GM19239 (cell line): ENCODE data around the gene CYP3A4.
"Not testable (repeated sequence)": the region's sequence is repeated elsewhere in the genome, so short reads cannot be mapped to it uniquely, and the experiment has no call there.

ENCODE experiments used
- DNase-seq: peaks from one replicate; pipeline ENCODE4 v3.0.0; 2011; ENCODE audit warnings: low spot score; ENCODE audit not compliant: insufficient read length
- FAIRE-seq: peaks from 2 replicates; lab custom pipeline; 2011; peaks lifted over from hg19 to GRCh38; lab: Jason Lieb, UNC

Gene CYP3A4

GRCh38 chr7:99784007-99784406 is at the start of gene CYP3A4:
Gene CYP3A4, minus strand, starts transcription at chr7:99784184. Its CDS starts 103 bp downstream, at chr7:99784081.
- FAIRE-seq = no peak
- no peak for DNase-seq

DNA sequence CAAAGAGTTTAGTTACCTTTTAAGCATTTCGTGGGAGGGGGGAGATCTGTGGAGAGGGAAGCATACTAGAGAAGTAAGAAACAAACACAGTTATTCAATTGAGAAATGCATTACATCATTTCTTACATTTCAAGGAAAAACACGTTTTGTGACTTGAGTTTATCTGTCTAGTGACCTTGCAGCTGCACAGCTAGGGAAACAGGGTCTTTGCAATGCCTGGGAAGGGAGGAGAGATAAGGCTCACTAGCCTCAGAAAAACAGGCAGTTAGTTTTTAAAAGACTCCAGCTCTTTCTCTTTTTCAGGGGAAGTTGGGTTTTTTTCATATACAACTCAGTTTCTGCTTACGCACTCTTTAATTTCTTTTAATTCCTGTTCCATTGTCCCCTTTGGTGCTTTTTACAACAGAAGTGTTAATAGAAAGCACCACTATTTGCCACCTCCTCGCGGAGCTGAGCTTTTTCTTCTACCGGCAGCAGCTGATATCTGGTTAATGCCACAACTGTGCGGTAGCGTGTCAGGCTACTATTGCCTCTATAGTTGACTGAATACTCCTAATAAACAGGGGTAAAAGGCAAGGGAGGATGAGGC is 49.4 kb upstream of the CYP3A4 start:
- DNase-seq (no peak), FAIRE-seq (no peak)

GRCh38 chr7:99831595-99831994 is 47.6 kb upstream of the CYP3A4 start:
- FAIRE-seq = no peak
- no peak for DNase-seq

- FAIRE-seq = peak; percentile 79
- peak; percentile 25 for DNase-seq
Observed at GRCh38 chr7:99829524-99830160, 45.7 kb upstream of the CYP3A4 start.

GRCh38 chr7:99828811-99829210 is 44.8 kb upstream of the CYP3A4 start:
- DNase-seq (no peak), FAIRE-seq (peak; percentile 14)

GRCh38 chr7:99827040-99827778 is 43.2 kb upstream of the CYP3A4 start:
- DNase-seq (no peak), FAIRE-seq (no peak)

GRCh38 chr7:99825873-99826272 is 41.9 kb upstream of the CYP3A4 start:
- no peak for FAIRE-seq

DNA sequence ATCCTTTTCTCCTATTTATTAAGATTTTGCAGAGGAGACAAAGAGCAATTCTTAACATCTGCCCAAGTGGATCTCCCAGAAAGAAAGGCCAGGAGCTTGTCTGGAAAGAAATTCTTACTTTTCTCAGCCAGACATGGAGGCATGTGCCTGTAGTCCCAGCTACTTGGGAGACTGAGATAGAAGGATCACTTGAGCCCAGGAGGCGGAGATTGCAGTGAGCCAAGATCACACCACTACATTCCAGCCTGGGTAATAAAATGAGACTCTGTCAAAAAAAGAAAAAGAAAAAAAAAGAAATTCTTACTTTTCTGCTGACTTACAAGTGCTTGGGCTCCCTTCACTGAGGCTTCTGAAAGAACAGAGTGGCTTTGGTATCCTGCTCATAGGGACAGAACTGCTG is 41.5 kb upstream of the CYP3A4 start:
- DNase-seq = no peak
- FAIRE-seq = no peak

More at GRCh38 chr7:99825873-99826272, 41.9 kb upstream of the CYP3A4 start:
- no peak for DNase-seq

DNA sequence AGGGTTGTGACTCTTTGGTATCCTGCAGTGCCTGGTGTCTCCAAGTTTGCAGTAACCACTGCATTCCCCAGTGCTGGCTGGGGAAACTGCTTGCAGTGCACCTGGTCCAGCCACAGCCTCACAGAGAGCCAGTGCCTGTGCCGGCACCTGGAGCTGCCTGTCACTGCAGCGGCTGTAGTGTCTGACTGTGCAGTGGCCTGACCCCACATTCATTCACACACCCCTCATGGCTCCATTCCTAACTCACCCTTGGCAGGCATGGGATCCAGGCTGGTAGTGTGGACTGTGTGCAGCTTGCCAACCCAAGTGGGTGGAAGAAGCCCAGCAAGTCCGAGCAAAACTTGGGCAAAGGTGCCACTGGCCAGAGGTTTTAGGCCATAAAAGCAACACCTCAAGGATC is 40.1 kb upstream of the CYP3A4 start:
- FAIRE-seq (no peak), DNase-seq (no peak)

- FAIRE-seq (no peak), DNase-seq (no peak)
Observed at GRCh38 chr7:99822731-99823718, 39.0 kb upstream of the CYP3A4 start.

DNA sequence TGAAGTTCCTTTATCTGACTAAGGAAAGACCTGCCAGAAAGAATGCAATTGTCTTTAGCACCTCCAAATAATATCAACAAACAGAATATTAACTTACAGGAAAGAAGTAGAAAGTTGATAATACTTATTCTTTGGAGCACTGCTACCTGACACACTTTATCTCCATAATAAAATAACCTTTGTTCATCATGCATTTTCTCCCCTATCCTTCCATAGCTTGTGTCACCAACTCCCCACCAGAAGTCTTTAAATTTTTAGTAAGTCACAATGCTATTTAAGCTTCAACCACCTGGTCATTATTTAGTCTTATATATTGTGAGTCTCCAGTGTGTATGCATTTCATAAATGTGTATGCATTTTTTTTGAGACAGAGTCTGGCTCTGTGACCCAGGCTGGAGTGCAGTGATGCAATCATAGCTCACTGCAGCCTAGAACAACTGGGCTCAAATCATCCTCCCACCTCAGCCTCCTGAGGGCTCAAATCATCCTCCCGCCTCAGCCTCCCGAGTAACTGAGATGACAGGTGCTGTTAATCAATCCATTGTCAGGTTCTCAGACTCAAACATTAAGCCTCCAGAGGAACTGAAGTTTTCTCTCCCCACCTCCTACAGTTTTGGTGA is 36.5 kb upstream of the CYP3A4 start:
- DNase-seq (no peak), FAIRE-seq (no peak)

- no peak for FAIRE-seq
- no peak for DNase-seq
Observed at GRCh38 chr7:99808766-99809165, 24.8 kb upstream of the CYP3A4 start.

DNA sequence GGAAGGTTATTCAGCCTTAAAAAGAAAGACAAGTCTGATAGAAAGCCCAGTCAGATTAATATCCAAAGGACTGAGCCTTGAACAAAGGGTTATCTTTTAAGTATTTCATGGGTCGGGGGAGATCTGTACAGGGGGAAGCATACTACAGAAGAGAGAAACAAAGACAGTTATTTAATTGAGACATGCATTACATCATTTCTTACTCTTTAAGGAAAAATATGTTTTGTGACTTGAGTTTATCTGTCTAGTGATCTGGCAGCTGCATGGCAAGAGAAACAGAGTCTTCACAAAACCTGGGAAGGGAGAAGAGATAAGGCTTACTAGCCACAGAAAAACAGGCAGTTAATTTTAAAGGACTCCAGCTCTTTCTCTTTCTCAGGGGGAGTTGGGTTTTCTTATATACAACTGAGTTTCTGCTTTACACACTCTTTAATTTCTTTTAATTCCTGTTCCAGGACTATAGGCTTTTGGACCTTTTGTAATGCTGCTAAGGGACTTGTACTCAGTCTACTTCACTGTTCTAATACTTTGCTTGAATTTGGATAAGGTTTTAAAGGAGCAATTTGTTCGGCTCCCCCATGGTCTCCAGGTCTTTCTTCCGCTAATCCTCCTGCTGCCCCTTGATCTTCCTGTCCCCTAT is 23.0 kb upstream of the CYP3A4 start:
- FAIRE-seq (no peak), DNase-seq (no peak)

DNA sequence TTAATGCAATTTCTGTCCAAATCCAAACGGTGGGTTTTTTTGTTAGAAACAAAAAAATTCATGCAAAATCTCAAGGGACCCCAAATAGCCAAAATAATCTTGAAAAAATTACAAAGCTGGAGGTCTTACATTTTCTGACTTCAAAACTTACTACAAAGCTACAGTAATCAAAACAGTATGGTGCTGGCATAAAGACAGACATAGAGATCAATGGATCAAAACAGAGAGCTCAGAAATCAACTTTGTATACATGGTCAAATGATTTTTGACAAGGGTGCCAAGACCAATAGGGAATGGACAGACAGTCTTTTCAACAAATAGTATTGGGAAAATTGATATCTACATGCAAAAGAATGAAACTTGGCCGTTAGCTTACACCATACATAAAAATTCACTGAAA is 21.7 kb upstream of the CYP3A4 start:
- FAIRE-seq = no peak
- no peak for DNase-seq

- FAIRE-seq, DNase-seq: not testable (repeated sequence)
Observed at GRCh38 chr7:99803118-99803517, 19.1 kb upstream of the CYP3A4 start.

- DNase-seq, FAIRE-seq: not testable (repeated sequence)
Observed at GRCh38 chr7:99801407-99801806, 17.4 kb upstream of the CYP3A4 start.

GRCh38 chr7:99798972-99799371 is 15.0 kb upstream of the CYP3A4 start:
- no peak for FAIRE-seq

DNA sequence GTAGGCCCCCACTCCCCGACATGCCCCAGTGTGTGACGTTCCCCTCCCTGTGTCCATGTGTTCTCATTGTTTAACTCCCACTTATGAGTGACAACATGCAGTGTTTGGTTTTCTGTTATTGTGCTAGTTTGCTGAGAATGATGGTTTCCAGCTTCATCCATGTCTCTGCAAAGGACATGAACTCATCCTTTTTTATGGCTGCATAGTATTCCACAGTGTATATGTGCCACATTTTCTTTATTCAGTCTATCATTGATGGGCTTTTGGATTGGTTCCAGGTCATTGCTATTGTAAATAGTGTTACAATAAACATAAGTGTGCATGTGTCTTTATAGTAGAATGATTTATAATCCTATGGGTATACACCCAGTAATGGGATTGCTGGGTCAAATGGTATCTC is 11.9 kb upstream of the CYP3A4 start:
- not testable (repeated sequence) for FAIRE-seq, DNase-seq

More at GRCh38 chr7:99798972-99799371, 15.0 kb upstream of the CYP3A4 start:
- no peak for DNase-seq
